Muscle layer of duodenum (tissue), 2 donors: ENCODE data around the gene TMEM101.
"Not testable (repeated sequence)": the region's sequence is repeated elsewhere in the genome, so short reads cannot be mapped to it uniquely, and the experiment has no call there.

Source experiments
- H3K27ac ChIP-seq: one replicate; pipeline ENCODE4 v1.7.0; 2013; ENCODE audit warnings: mild to moderate bottlenecking, low read length
- H3K27me3 ChIP-seq: one replicate; pipeline ENCODE4 v1.7.0; 2013; ENCODE audit warnings: low read depth, mild to moderate bottlenecking, control low read depth, low read length
- H3K36me3 ChIP-seq, 2 donors: one replicate each; pipeline ENCODE4 v1.7.0; 2013; ENCODE audit warnings: low read length in 2 of 2, control low read depth in 1 of 2, mild to moderate bottlenecking in 1 of 2; ENCODE audit not compliant: insufficient read depth in 2 of 2, control insufficient read depth in 1 of 2
- H3K4me1 ChIP-seq, 2 donors: one replicate each; pipeline ENCODE4 v1.7.0; 2013; ENCODE audit warnings: low read length in 2 of 2, mild to moderate bottlenecking in 2 of 2, control low read depth in 1 of 2, moderate library complexity in 1 of 2; ENCODE audit not compliant: insufficient read depth in 2 of 2, control insufficient read depth in 1 of 2
- H3K4me3 ChIP-seq, 2 donors: one replicate each; pipeline ENCODE4 v1.7.0; 2013; ENCODE audit warnings: low read length in 2 of 2, low read depth in 1 of 2, mild to moderate bottlenecking in 1 of 2
- H3K9me3 ChIP-seq, 2 donors: one replicate each; pipeline ENCODE4 v1.7.0; 2013; ENCODE audit warnings: low read length in 2 of 2, control low read depth in 1 of 2, mild to moderate bottlenecking in 1 of 2; ENCODE audit not compliant: control insufficient read depth in 1 of 2
- donor health status: healthy.

The TMEM101 gene

DNA sequence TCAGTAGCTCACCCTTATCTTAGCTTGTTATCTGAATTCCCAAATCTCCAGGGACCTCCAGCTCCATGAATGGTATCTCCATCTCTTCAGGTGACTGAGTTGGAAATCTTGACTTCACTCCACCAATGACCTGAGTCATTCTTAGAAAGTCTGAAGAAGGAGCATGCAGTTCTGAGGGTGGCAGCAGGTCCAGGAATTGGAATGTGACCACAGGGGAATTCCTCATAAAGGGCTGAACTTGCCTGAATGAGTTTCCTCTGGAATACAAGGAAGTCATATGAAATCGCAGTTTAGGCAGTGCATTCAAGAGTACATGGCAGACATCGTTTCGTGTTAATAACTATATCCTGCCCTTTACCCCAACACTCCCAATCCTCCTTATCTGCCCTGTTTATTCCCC is 48.5 kb downstream of the TMEM101 start:
- Histone ChIP-seq H3K4me3 (no peak overlapping the region), H3K27me3 (no peaks in the 10 kb centered on the region), H3K27ac (no peak overlapping the region), H3K4me1 (no peaks in the 10 kb centered on the region), H3K9me3 (no peaks in the 10 kb centered on the region), H3K36me3 (no peaks in the 10 kb centered on the region)

DNA sequence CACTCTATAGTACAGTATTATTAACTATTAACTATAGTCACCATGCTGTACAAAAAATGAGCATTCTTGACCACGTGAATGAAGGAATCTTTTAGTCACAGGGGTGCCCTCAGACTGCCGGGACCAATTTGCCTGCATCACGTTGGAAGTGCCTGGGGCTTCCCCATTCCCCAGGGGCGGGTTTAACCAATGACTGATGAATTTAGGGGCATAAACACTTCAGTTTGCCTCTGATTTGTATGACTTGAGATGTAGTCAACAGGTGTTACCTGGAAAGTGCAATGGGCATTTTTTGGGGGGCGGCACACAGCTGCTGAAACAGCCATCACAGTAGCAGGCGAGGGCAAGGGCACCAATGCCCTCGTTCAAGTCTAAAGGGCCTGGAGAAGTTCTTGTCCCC is 52.3 kb downstream of the TMEM101 start:
- H3K36me3 ChIP-seq, result no peaks in the 10 kb centered on the region
- H3K27ac ChIP-seq, result no peak overlapping the region
- no peaks in the 10 kb centered on the region for H3K27me3 ChIP-seq
- no peaks in the 10 kb centered on the region for H3K9me3 ChIP-seq
- no peaks in the 10 kb centered on the region for H3K4me1 ChIP-seq
- H3K4me3 ChIP-seq, result no peak overlapping the region

DNA sequence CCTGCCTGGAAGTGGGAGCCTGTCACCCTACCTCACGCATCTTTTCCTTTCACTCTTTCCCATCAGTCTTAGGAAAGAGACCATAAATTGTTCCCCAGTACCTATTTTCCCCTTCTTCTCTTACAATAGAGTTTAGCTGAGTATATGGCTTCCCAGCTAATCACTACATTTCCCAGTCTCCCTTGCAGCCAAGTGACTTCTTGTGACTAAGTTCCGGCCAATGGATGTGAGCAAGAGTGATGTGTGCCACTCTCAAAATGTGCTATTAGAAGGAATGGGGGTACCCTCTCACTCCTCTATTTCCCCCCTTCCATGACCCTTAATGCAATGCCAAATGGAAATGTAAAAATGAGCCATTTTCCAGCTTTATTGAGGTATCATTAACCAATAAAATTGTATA is 52.8 kb downstream of the TMEM101 start:
- Histone ChIP-seq H3K27me3 (no peaks in the 10 kb centered on the region), H3K36me3 (no peaks in the 10 kb centered on the region), H3K4me1 (no peaks in the 10 kb centered on the region), H3K9me3 (no peaks in the 10 kb centered on the region), H3K4me3 (no peak overlapping the region), H3K27ac (no peak overlapping the region)

DNA sequence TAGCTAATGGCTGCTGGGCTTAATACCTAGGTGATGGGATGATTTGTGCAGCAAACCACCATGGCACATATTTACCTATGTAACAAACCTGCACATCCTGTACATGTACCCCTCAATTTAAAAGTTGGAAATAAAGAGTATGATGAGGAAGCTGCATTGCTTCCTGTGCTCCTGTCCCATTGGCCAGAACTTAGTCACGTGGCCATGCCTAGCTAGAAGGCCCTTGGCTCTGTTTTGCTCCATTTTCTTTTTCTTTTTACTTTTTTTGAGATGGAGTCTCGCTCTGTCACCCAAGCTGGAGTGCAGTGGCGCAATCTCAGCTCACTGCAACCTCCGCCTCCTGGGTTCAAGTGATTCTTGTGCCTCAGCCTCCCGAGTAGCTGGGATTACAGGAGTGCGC is 53.5 kb downstream of the TMEM101 start:
- not testable (repeated sequence) for H3K9me3 ChIP-seq, H3K4me1 ChIP-seq, H3K27me3 ChIP-seq, H3K4me3 ChIP-seq, H3K27ac ChIP-seq, H3K36me3 ChIP-seq
